Measurements from ENCODE around the gene SERPINB12.

The SERPINB12 gene

GRCh38 chr18:63542069-63542468 is at the start of gene SERPINB12:
TSS of gene SERPINB12 (plus strand) at chr18:63542369. CDS start at chr18:63556160, 13,791 bp downstream.
- no peak for DNase-seq

- no peak for DNase-seq
Measured at GRCh38 chr18:63492851-63493250, 49.3 kb upstream of the SERPINB12 start.

- no peak for DNase-seq
Measured at GRCh38 chr18:63495675-63496074, 46.5 kb upstream of the SERPINB12 start.

GRCh38 chr18:63505566-63506335 is 36.4 kb upstream of the SERPINB12 start:
- DNase-seq = no peak

- DNase-seq = no peak
Measured at GRCh38 chr18:63506336-63506646, 35.9 kb upstream of the SERPINB12 start.

- no peak for DNase-seq
Measured at GRCh38 chr18:63508596-63508995, 33.6 kb upstream of the SERPINB12 start.

- no peak for DNase-seq
Measured at GRCh38 chr18:63511285-63511684, 30.9 kb upstream of the SERPINB12 start.

- DNase-seq = no peak
Measured at GRCh38 chr18:63514326-63514725, 27.8 kb upstream of the SERPINB12 start.

- DNase-seq = no peak
Measured at GRCh38 chr18:63514888-63515678, 27.1 kb upstream of the SERPINB12 start.

- DNase-seq = no peak
Measured at GRCh38 chr18:63515801-63516200, 26.4 kb upstream of the SERPINB12 start.

- peak; percentile 40 for DNase-seq
Measured at GRCh38 chr18:63518178-63519012, 23.8 kb upstream of the SERPINB12 start.

- DNase-seq = no peak
Measured at GRCh38 chr18:63520053-63520685, 22.0 kb upstream of the SERPINB12 start.

GRCh38 chr18:63523660-63524059 is 18.5 kb upstream of the SERPINB12 start:
- DNase-seq = no peak

GRCh38 chr18:63527251-63527650 is 14.9 kb upstream of the SERPINB12 start:
- no peak for DNase-seq

GRCh38 chr18:63528863-63529492 is 13.2 kb upstream of the SERPINB12 start:
- no peak for DNase-seq

GRCh38 chr18:63532471-63532870 is 9.7 kb upstream of the SERPINB12 start:
- no peak for DNase-seq

GRCh38 chr18:63534615-63535014 is 7.6 kb upstream of the SERPINB12 start:
- DNase-seq = no peak

GRCh38 chr18:63539904-63540510 is 2.2 kb upstream of the SERPINB12 start:
- DNase-seq = peak; percentile 29

GRCh38 chr18:63544017-63544416 is 1.8 kb downstream of the SERPINB12 start:
- DNase-seq = no peak

GRCh38 chr18:63545000-63545399 is 2.8 kb downstream of the SERPINB12 start:
- DNase-seq = peak; percentile 63

- no peak for DNase-seq
Measured at GRCh38 chr18:63550068-63550467, 7.9 kb downstream of the SERPINB12 start.

GRCh38 chr18:63551769-63552168 is 9.6 kb downstream of the SERPINB12 start:
- DNase-seq = no peak

All from DMS79 (cell line).